HS-5 (cell line): ENCODE results near the gene FAM120B.

ENCODE experiments used
- DNase-seq: peaks from one replicate; pipeline ENCODE4 v3.0.0-alpha.2; 2012; ENCODE audit warnings: low read depth

FAM120B gene

GRCh38 chr6:170286934-170287265 is 19.7 kb upstream of the FAM120B start:
- DNase-seq = no peak

GRCh38 chr6:170287371-170287876 is 19.1 kb upstream of the FAM120B start:
- DNase-seq = no peak

DNA sequence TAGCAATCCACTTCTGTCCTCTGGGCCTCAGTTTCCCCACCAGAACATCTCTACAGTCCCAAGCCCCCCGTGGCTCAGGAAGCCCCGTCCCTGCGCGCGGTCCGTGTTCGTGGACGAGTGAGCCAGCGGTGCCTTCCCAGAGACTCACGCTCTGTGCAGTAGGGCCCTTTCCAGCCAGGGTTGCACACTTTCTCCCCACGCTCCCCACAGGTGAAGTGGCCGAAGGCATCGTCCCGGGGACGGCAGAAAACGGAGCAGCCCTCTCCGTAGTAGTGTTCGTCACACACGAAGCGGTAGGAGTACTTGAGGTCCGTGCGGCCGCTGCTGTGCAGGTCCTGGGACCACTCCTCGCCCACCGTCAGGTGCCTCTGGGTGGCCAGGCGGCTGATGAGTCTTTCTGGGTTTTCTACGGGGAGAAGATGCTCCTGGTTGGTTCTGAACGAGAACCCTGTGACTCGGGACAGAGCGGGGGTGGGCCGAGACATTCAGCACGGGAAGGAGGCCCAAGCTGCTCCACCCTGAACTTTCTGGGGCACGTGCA is 18.4 kb upstream of the FAM120B start:
- DNase-seq = no peak

DNA sequence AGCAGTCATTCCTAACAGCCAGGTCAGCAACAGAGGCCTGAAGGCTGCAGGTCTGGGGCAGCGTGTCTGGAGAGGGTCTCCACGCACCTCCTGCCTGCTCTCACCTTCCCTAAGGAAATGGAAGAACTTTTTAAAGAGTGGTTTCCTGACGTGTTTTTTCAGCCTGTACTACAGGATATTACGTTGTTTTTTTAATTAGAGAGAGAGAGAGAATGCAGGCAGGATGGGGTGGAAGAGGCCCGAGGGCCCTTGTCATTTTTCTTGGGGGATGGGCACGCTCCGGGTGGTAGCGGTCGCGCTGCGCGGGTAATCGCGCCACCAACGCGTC is 17.7 kb upstream of the FAM120B start:
- no peak for DNase-seq

DNA sequence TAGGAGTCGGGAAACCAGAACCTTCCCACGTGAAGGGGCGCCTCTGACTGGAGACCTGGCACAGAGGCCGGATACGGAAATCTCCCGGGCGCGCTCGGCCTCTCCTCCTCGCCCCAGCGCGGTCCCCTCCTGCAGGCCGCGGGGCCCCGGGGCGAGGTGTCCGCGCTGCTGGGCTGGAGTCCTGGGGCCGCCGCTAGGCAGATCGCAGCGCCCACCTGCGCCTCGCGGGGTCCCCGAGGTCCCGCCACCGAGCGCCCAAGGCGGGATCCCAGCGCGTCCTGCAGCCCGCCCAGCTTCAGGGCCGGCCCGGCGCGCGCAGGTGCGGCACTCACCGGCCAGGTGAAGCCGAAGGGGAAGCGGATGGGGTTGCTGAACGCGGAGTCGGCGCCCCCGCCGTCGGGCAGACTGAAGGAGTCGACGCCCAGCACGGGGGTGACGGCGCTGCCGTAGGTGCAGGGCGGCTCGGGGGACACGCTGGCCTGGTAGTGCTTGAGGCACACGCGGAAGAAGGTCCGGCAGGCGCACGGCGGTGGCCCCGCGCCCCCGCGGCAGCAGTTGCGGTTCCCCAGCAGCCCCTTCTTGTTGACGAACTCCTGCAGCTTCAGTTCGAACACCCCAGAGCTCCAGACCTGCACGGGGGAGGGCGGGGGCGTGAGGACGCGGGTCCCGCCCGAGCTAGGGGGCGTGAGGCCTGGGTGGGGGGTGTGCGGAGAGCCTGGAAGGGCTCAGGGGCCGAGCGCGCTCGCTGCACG is 17.2 kb upstream of the FAM120B start:
- DNase-seq = no peak

GRCh38 chr6:170289951-170290295 is 16.6 kb upstream of the FAM120B start:
- DNase-seq = no peak

- DNase-seq = no peak
These were observed 16.0 kb upstream of the FAM120B start, which contains the start of gene DLL1 for GRCh38 chr6:170290296-170291128. Gene DLL1 (minus strand): TSS chr6:170291078. CDS start chr6:170290139, 939 bp downstream.

- no peak for DNase-seq
These were observed 15.1 kb upstream of the FAM120B start for GRCh38 chr6:170291271-170292110.

DNA sequence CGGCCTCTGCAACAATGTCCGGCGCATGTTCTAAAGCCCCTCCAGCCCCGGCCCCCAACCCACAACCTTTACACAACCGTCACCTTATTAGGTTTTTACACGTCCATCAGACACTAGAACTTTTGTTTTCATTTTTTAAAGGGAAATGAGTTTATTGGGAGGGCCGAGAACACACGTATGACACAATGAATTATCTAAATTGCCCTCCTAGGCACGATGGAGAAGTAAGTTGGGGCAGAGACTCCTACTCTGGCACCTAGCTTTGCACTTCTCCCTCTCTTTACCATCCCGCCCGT is 14.5 kb upstream of the FAM120B start:
- DNase-seq = no peak

GRCh38 chr6:170292407-170293158 is 14.0 kb upstream of the FAM120B start:
- no peak for DNase-seq

GRCh38 chr6:170293341-170294231 is 13.0 kb upstream of the FAM120B start:
- DNase-seq = no peak

DNA sequence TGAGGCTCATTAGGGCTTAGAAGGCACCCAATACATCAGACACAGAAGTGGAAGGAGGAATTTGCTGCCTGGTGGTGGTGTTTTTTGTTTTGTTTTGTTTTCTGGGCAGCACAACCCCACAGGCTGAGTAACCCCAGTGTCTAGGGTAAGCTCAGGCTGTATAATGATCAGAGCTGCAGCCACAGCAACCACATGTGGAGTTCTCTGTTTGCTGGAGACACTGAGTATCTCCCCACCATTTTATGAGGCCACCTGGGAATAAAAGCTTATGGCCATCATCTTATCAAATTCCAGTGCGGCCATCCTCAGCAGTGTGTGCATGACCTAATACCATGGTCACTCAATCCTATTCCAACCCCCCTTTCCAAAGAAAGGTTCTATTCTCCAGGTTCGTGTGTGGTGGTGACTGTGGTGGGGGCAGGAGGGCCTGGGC is 12.2 kb upstream of the FAM120B start:
- no peak for DNase-seq

- DNase-seq = no peak
These were observed 11.6 kb upstream of the FAM120B start for GRCh38 chr6:170294813-170295509.

DNA sequence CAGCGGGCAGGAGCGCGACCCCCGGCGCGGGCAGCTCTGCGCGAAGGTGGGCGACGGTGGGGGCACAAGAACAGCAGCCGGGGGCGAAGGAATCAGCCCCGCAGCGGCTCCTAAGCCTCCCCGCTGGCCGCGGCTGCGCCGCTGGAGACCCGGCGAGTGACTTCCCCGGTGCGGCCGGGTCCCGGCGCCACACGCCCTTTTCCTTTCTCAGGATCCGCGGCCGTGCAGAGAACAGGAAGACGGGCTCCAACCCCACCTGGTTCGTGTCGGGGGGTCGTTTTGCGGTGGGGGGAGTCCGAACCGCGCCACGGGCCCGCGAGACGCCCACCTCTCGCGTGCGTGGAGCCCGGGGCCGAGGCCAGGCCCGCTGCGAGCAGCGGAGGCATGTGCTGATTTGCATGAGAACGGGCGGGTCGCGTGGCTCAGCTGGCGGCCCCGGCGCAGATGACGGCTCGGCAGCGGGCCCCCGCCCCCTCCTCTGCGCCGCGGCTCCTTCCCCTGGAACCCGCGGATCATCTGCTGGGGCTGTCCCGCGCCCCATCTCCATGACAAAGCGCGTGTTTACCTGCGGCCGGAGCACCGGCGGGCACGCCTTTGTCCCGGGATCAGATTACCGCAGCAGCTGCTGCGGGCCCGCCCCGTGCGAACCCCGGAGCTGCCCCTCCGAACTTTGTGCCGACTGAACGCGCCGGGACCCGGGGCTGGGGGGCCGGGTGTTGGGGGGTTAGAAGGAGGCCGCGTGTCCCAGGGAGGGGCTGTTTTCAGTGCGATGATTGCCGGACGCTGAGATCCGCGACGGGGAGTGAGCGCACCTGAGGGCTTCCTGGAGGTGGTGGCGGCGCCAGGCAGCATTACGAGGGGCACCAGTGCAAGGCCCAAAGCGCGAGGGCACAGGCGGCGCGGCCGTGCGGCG is 10.8 kb upstream of the FAM120B start:
- no peak for DNase-seq

DNA sequence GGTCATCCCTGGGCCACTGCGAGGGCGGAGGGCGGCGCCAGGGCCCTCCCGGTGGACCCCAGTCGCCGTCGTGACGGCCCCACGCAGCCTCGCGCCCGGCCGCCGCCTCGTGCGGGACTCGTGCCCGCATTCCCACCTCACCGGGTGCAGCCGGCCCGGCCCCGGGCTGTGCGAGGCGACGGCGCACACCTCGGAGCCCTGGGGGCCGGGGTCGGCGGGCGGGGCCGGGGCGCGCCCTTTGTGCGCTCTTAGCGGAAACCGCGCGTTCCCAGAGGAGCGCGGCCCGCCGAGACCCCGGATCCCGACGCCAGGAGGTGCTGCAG is 10.2 kb upstream of the FAM120B start:
- no peak for DNase-seq

DNA sequence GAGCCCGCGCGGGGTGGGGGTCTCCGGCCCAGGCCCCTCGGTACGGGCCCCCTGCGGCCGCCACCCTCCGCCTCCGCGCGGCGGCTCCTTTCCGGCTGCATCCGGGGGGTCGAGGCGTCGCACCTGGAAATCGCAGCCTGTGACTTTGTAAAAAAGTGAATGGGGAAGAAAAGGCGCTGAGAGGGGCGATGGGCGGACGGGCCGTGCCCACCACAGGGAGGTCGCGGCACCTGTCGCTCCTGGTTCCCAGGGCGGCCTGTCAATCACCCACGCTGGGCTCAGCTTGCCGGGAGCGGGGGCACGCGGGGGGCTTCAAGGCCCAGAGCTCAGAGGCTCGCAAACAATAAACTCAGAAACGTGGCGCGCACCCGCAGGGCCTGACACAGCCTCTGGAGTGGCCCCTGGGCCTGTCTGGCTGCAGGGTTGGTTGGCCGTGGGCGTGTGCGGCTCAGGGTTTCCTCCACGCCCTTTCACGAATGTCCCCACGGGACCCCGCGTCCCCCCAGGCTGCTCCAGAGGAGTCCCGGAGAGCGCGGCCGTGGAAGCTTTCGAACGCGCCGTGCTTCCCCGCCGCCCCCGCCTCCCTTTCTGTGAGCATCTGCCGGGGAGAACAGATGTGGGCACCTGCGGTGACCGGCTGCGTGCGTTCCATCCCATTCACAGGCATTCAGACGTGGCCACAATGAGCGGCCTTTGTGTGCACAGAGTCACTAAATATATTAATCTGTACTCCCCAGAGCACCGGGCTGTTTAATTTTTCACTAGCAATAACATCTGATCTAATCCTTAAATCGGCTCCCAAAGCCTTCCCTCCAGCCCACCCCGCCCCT is 9.6 kb upstream of the FAM120B start:
- DNase-seq = no peak

DNA sequence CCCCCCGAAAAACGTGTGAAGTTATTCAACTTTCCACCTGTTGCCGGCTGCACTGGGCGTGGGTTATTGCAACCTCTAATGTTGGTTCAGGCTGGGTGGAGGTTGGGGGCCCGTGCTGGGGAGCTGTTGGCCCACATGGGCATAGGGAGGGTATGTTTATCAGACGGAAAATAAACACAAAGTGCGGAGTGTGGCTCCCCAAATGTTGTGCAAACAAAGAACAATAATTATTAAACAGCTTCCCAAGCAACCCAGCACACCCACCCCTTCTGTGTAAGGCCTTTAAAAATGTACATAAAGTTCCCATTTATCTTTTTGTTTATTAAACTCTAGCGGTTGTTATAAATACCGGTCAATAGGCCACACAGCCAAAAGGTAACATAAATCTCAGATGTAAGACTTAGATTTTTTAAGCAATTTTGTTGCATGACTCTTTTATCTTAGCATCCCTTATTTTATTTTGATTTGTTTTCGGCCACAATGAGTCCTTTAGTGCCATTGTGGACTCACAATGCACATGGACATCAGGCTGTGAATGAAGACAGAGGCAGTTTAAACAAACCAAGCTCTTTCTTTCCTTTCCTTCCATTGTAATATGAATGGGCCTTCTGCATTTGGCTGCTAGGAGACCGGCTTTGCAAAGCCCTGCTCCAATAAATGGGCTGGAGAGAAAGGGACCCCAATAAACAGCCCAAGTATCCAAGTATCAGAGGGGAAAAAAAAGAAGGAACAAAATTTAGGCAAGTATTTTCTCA is 8.8 kb upstream of the FAM120B start:
- no peak for DNase-seq
